SK-N-SH (cell line): Measurements from ENCODE around the gene SLC16A13. TPM values are rescaled to one million over a fixed set of nuclear protein-coding genes. Genes with fewer than 3 reads are reported as not detected.

Experiments
- CTCF ChIA-PET: fragments of 300-600, 350-600 bp; formaldehyde crosslinking; extraction: SDS; loops from one replicate; lab custom pipeline; 2021; lab: Yijun Ruan, JAX
- POLR2A ChIA-PET: fragments of 350-600 bp; sonication (Branson Sonifier 250); formaldehyde crosslinking; extraction: SDS; loops from one replicate; lab custom pipeline; 2020; ENCODE audit warnings: antibody characterized with exemption, inconsistent platforms; lab: Yijun Ruan, JAX
- DNase-seq: peaks from one replicate; pipeline ENCODE4 v3.0.0; 2012
- H2AFZ ChIP-seq: fragments of 200-600 bp; sonication (generic); 2 replicates; pipeline ENCODE4 v1.8.1; 2016; ENCODE audit warnings: antibody characterized with exemption, mild to moderate bottlenecking, low read depth
- H3F3A ChIP-seq: fragments of 200-600 bp; sonication (generic); replicated peaks from 2 replicates; pipeline ENCODE3; 2016; ENCODE audit warnings: antibody characterized with exemption, mild to moderate bottlenecking; ENCODE audit not compliant: insufficient read depth
- H3K27ac ChIP-seq, 2 experiments: fragments of 200-500 bp in 1 of 2; fragments of 200-600 bp in 1 of 2; sonication (Bioruptor generic) in 1 of 2; sonication (generic), shearing (Covaris generic) in 1 of 2; 2 replicates each; pipeline versions ENCODE4 v1.5.1 to v1.6.1; 2014 to 2016; ENCODE audit warnings: low read depth in 2 of 2, inconsistent platforms in 1 of 2, low read length in 1 of 2, mild to moderate bottlenecking in 1 of 2, mixed read lengths in 1 of 2
- H3K27me3 ChIP-seq: fragments of 200-600 bp; sonication (generic), shearing (Covaris generic); 2 replicates; pipeline ENCODE4 v1.6.1; 2016; ENCODE audit warnings: mixed run types; ENCODE audit not compliant: insufficient read depth
- H3K36me3 ChIP-seq, 2 experiments: fragments of 200-500 bp in 1 of 2; fragments of 200-600 bp in 1 of 2; sonication (Bioruptor generic) in 1 of 2; sonication (generic) in 1 of 2; replicated peaks in 1 of 2; 2 replicates each; pipeline versions ENCODE3 to v1.5.1; 2014 to 2016; ENCODE audit warnings: low read length in 1 of 2, mild to moderate bottlenecking in 1 of 2; ENCODE audit not compliant: insufficient read depth in 2 of 2, control insufficient read depth in 1 of 2
- H3K4me1 ChIP-seq, 2 experiments: fragments of 200-500 bp in 1 of 2; fragments of 200-600 bp in 1 of 2; sonication (Bioruptor generic) in 1 of 2; sonication (generic), shearing (Covaris generic) in 1 of 2; 2 replicates each; pipeline versions ENCODE4 v1.5.1 to v1.6.1; 2014 to 2016; ENCODE audit warnings: low read depth in 1 of 2, low read length in 1 of 2, mixed run types in 1 of 2; ENCODE audit not compliant: insufficient read depth in 2 of 2, control insufficient read depth in 1 of 2
- H3K4me2 ChIP-seq: fragments of 200-600 bp; sonication (generic), shearing (Covaris generic); 2 replicates; pipeline ENCODE4 v1.6.1; 2017; ENCODE audit warnings: mixed run types
- H3K4me3 ChIP-seq, 2 experiments: fragments of 200-500 bp in 1 of 2; fragments of 200-600 bp in 1 of 2; sonication (Bioruptor generic) in 1 of 2; sonication (generic), shearing (Covaris generic) in 1 of 2; 2 replicates each; pipeline versions ENCODE4 v1.5.1 to v1.8.1; 2014 to 2016; ENCODE audit warnings: low read depth in 2 of 2, inconsistent platforms in 1 of 2, low read length in 1 of 2, mild to moderate bottlenecking in 1 of 2, mixed read lengths in 1 of 2, moderate library complexity in 1 of 2
- H3K79me2 ChIP-seq: fragments of 200-600 bp; sonication (generic); 2 replicates; pipeline ENCODE4 v1.8.1; 2017; ENCODE audit warnings: mild to moderate bottlenecking; ENCODE audit not compliant: insufficient read depth
- H3K9ac ChIP-seq: fragments of 200-600 bp; sonication (generic); 2 replicates; pipeline ENCODE4 v1.6.1; 2017; ENCODE audit warnings: mixed run types
- H3K9me2 ChIP-seq: fragments of 200-600 bp; sonication (generic); 2 replicates; pipeline ENCODE4 v1.6.1; 2017; ENCODE audit warnings: mixed run types
- H3K9me3 ChIP-seq: fragments of 200-600 bp; sonication (generic); 2 replicates; pipeline ENCODE4 v1.6.1; 2017; ENCODE audit warnings: mixed run types, mild to moderate bottlenecking, moderate library complexity
- H4K20me1 ChIP-seq: fragments of 200-600 bp; sonication (generic); 2 replicates; pipeline ENCODE4 v1.6.1; 2017; ENCODE audit warnings: mild to moderate bottlenecking, mixed run types; ENCODE audit not compliant: insufficient read depth
- CTCF ChIP-seq: fragments of 200-600 bp; sonication (generic); IDR thresholded peaks from 2 replicates; pipeline ENCODE4 v1.6.1; 2017; ENCODE audit warnings: antibody characterized with exemption, mild to moderate bottlenecking, moderate library complexity
- ELF1 ChIP-seq: IDR thresholded peaks from 2 replicates; pipeline ENCODE4 v1.4.0; 2012
- EZH2phosphoT487 ChIP-seq: fragments of 200-600 bp; sonication (generic); IDR thresholded peaks from 2 replicates; pipeline ENCODE4 v1.6.1; 2017; ENCODE audit warnings: low read depth, mixed run types, mild to moderate bottlenecking, antibody characterized with exemption, moderate library complexity, borderline replicate concordance
- GATA2 ChIP-seq: sonication (generic); formaldehyde crosslinking; IDR thresholded peaks from 2 replicates; pipeline ENCODE4 v1.5.0; 2020; ENCODE audit warnings: mild to moderate bottlenecking, missing genetic modification reagents
- POLR2AphosphoS5 ChIP-seq: IDR thresholded peaks from 2 replicates; pipeline ENCODE4 v1.6.1; 2012; ENCODE audit warnings: low read depth, low read length
- RXRA ChIP-seq: IDR thresholded peaks from 2 replicates; pipeline ENCODE4 v1.4.0; 2012; ENCODE audit warnings: low read depth, mild to moderate bottlenecking, borderline replicate concordance
- SIN3A ChIP-seq: IDR thresholded peaks from 2 replicates; pipeline ENCODE4 v1.6.1; 2012; ENCODE audit warnings: low read depth, mild to moderate bottlenecking, low read length, moderate library complexity, borderline replicate concordance
- SMC3 ChIP-seq: IDR thresholded peaks from 2 replicates; pipeline ENCODE4 v1.6.1; 2012; ENCODE audit warnings: low read depth, low read length, improper control_type of control experiment
- WGBS: methylation state at CpG from one replicate; pipeline ENCODE4 v1.1.6; 2017; ENCODE audit warnings: low lambda C conversion rate; 5-methylcytosine and 5-hydroxymethylcytosine counted together
- polyA plus RNA-seq, 3 experiments: library from polyadenylated mRNA; depleted of rRNA; stranded (reverse); fragments of >200 nt; gene quantifications; 2 replicates each; pipeline ENCODE4 v1.2.3, GENCODE V29; 2012
- TF ChIP-seq, protein P1 (sequence below): fragments of 150-350 bp; IDR thresholded peaks from 2 replicates; pipeline ENCODE4 v1.6.1; 2017; ENCODE audit warnings: antibody characterized with exemption, low read length, low read depth, borderline replicate concordance
- TF ChIP-seq, protein P2 (sequence below): IDR thresholded peaks from 2 replicates; pipeline ENCODE4 v1.4.0; 2012; ENCODE audit warnings: low read depth
- TF ChIP-seq, protein P3 (sequence below): fragments of 150-350 bp; IDR thresholded peaks from 2 replicates; pipeline ENCODE4 v1.6.1; 2016; ENCODE audit warnings: mild to moderate bottlenecking, low read depth, low read length
- TF ChIP-seq, protein P4 (sequence below): IDR thresholded peaks from 2 replicates; pipeline ENCODE4 v1.6.1; 2012; ENCODE audit warnings: mild to moderate bottlenecking, low read depth, low read length, moderate library complexity

The SLC16A13 gene
- polyA plus RNA-seq, 1 of the 3 experiments (the other 2 are of a cell fraction), result 3.9 TPM

DNA sequence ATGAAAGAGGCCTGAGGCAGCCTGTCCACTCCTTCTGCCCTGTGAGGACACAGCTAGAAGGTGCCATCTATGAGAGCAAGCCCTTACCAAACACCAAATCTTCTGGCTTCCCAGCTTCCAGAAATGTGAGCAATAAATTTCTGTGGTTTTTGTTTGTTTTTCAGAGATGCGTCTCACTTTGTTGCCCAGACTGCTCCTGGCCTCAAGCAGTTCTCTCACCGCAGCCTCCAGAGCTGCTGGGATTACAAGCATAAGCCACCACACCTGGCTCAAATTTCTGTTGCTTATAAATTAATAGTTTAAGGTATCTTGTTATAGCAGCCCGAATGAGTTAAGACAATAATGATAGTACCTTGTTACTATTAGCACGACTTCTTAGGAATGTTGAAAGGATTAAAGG, 20.6 kb downstream of the SLC16A13 start:
- no peaks in the 10 kb centered on the region for H3K4me1 ChIP-seq
- H3K9me3 ChIP-seq, result no peaks in the 10 kb centered on the region
- no peak overlapping the region for H3K27ac ChIP-seq
- H3K9me2 ChIP-seq, result no peaks in the 10 kb centered on the region
- no peak for DNase-seq
- H3K4me3 ChIP-seq, result no peak overlapping the region
- no peaks in the 10 kb centered on the region for H3K36me3 ChIP-seq
- WGBS, result 33% methylated on average over 4 of the region's 4 CpGs
- TF ChIP-seq EZH2phosphoT487, result no peak
- H3K9ac ChIP-seq, result no peak overlapping the region
- CTCF ChIA-PET, result interaction anchor here (20.1 kb wide), 1 partner anchor 84 kb away, joined by 502 read pairs; no protein-coding TSS in a partner anchor
- POLR2A ChIA-PET, result no interaction called here
- H3K79me2 ChIP-seq, result no peaks in the 10 kb centered on the region
- peaks cover 37% of the 10 kb centered on the region for H3K27me3 ChIP-seq
- H3K4me2 ChIP-seq, result no peak overlapping the region
- no peak overlapping the region for H2AFZ ChIP-seq
- H3F3A ChIP-seq, result peaks cover 4% of the 10 kb centered on the region
- no peaks in the 10 kb centered on the region for H4K20me1 ChIP-seq

GRCh38 chr17:7058831-7059447, 23.1 kb downstream of the SLC16A13 start:
- ChIA-PET POLR2A (interaction anchor here (0.7 kb wide), 1 partner anchor 1190 kb away, joined by 3 read pairs; the partner anchor contains the start of gene PFAS), CTCF (interaction anchor here (1.2 to 20.1 kb wide), 2 partner anchors 9 to 81 kb away, joined by 5 to 502 read pairs; no protein-coding TSS in a partner anchor)
- Histone ChIP-seq H3K79me2 (no peaks in the 10 kb centered on the region), H2AFZ (no peak overlapping the region), H3K9me3 (no peaks in the 10 kb centered on the region), H3K27ac (no peak overlapping the region), H3K9ac (no peak overlapping the region), H3K9me2 (no peaks in the 10 kb centered on the region), H3F3A (peaks cover 4% of the 10 kb centered on the region), H3K36me3 (no peaks in the 10 kb centered on the region), H3K27me3 (peaks cover 44% of the 10 kb centered on the region), H4K20me1 (no peaks in the 10 kb centered on the region), H3K4me2 (no peak overlapping the region), H3K4me3 (no peak overlapping the region), H3K4me1 (peaks cover 0 to 4% of the 10 kb centered on the region in 2 experiments; a peak in 1 of 4 replicates)
- no peak for TF ChIP-seq SIN3A
- TF ChIP-seq RXRA, result no peak
- no peak for TF ChIP-seq SMC3
- TF ChIP-seq, protein P1, sequence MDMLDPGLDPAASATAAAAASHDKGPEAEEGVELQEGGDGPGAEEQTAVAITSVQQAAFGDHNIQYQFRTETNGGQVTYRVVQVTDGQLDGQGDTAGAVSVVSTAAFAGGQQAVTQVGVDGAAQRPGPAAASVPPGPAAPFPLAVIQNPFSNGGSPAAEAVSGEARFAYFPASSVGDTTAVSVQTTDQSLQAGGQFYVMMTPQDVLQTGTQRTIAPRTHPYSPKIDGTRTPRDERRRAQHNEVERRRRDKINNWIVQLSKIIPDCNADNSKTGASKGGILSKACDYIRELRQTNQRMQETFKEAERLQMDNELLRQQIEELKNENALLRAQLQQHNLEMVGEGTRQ, result no peak
- TF ChIP-seq, protein P2, sequence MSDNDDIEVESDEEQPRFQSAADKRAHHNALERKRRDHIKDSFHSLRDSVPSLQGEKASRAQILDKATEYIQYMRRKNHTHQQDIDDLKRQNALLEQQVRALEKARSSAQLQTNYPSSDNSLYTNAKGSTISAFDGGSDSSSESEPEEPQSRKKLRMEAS, result no peak
- TF ChIP-seq, protein P3, sequence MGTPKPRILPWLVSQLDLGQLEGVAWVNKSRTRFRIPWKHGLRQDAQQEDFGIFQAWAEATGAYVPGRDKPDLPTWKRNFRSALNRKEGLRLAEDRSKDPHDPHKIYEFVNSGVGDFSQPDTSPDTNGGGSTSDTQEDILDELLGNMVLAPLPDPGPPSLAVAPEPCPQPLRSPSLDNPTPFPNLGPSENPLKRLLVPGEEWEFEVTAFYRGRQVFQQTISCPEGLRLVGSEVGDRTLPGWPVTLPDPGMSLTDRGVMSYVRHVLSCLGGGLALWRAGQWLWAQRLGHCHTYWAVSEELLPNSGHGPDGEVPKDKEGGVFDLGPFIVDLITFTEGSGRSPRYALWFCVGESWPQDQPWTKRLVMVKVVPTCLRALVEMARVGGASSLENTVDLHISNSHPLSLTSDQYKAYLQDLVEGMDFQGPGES, result no peak
- no peak for TF ChIP-seq CTCF
- TF ChIP-seq POLR2AphosphoS5, result no peak
- TF ChIP-seq ELF1, result no peak
- TF ChIP-seq, protein P4, sequence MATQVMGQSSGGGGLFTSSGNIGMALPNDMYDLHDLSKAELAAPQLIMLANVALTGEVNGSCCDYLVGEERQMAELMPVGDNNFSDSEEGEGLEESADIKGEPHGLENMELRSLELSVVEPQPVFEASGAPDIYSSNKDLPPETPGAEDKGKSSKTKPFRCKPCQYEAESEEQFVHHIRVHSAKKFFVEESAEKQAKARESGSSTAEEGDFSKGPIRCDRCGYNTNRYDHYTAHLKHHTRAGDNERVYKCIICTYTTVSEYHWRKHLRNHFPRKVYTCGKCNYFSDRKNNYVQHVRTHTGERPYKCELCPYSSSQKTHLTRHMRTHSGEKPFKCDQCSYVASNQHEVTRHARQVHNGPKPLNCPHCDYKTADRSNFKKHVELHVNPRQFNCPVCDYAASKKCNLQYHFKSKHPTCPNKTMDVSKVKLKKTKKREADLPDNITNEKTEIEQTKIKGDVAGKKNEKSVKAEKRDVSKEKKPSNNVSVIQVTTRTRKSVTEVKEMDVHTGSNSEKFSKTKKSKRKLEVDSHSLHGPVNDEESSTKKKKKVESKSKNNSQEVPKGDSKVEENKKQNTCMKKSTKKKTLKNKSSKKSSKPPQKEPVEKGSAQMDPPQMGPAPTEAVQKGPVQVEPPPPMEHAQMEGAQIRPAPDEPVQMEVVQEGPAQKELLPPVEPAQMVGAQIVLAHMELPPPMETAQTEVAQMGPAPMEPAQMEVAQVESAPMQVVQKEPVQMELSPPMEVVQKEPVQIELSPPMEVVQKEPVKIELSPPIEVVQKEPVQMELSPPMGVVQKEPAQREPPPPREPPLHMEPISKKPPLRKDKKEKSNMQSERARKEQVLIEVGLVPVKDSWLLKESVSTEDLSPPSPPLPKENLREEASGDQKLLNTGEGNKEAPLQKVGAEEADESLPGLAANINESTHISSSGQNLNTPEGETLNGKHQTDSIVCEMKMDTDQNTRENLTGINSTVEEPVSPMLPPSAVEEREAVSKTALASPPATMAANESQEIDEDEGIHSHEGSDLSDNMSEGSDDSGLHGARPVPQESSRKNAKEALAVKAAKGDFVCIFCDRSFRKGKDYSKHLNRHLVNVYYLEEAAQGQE, result no peak
- TF ChIP-seq GATA2, result no peak
- no peak for DNase-seq
- 35% methylated on average over 7 of the region's 7 CpGs for WGBS
